H54 (cell line): ENCODE measurements around the gene SLC25A13.
"Not testable (repeated sequence)": the region's sequence is repeated elsewhere in the genome, so short reads cannot be mapped to it uniquely, and the experiment has no call there.

Experiments
- DNase-seq: peaks from one replicate; pipeline ENCODE4 v3.0.0; 2011; ENCODE audit warnings: low spot score, mixed read lengths; ENCODE audit not compliant: insufficient read length
- FAIRE-seq: peaks from 3 replicates; lab custom pipeline; 2011; peaks lifted over from hg19 to GRCh38; lab: Jason Lieb, UNC
- POLR2A ChIP-seq: IDR thresholded peaks from 2 replicates; pipeline ENCODE4 v1.6.1; 2011; ENCODE audit warnings: low read depth, mild to moderate bottlenecking, low read length

The SLC25A13 gene

DNA sequence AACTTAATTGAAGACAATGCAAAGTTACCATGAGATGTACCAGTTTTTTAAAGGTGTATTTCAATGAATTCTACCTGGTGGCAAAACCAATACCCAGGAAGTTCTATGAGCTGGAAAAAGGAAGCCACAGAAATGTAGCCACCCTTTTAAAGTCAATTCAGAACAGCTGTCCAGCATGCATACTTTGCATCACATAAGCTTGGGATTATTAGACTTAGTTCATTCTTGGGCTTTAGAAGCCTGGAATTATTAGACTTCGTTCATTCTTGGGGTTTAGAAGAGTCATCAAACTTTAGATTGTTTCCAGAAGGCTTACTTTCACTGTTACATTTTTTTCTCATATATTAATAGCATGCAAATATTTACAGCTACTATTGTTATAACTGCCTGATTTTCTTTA is 20.9 kb downstream of the SLC25A13 start:
- DNase-seq, result no peak
- no peak for TF ChIP-seq POLR2A
- no peak for FAIRE-seq

DNA sequence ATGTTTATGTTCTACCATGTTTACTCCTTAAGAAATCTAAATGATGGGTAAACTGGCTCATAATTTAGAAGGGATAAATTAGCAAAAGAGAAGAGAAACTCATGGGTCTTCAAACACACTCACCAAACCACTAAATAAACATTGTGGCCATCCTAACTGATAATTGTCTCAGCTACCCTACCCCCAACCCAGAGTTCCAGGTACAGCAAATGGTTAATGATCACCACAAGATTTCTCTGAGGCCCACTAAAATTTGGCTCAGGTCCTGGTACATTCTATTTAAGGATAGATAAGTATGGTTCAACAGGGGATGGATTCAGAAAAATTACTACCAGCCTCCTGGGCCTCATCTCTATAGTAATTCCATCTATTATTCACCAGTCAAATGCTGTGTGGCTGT is 21.4 kb downstream of the SLC25A13 start:
- DNase-seq (no peak), FAIRE-seq (no peak)
- TF ChIP-seq POLR2A, result no peak

DNA sequence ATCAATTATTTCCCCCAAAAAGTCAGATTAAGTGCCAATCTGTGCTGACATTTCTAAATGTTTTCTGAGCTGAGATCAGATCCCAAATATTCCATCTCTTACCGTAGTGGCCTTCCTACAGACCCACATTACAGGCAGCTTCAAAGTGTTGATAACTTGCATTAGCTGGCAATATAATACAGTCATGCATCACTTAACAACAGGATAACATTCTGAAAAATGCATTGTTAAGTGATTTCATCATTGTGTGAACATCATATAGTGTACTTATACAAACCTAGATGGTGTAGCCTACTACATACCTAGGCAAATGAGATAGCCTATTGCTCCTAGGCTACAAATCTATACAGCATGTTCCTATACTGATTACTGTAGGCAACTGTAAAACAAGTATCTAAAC is 22.4 kb downstream of the SLC25A13 start:
- no peak for DNase-seq
- no peak for FAIRE-seq
- no peak for TF ChIP-seq POLR2A

DNA sequence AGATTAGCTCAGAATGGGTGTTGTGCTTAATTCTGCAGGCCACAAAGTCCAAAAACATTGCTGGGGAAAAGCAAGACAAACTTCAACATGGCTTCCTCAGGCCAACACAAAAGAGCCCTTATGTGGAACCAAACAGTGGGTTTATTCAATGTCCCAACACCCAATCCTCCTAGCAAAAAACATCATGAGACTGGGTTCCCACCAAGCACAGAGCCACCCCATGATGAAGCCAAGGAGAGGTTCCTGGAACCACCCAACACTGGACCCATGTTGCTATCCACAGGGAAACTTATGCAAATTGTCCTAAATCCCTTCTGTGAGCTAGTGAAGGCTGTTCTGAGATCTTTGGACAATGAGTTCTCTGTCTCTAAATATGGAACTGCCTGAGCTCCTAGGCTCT is 24.0 kb downstream of the SLC25A13 start:
- DNase-seq (no peak), FAIRE-seq (no peak)
- no peak for TF ChIP-seq POLR2A

DNA sequence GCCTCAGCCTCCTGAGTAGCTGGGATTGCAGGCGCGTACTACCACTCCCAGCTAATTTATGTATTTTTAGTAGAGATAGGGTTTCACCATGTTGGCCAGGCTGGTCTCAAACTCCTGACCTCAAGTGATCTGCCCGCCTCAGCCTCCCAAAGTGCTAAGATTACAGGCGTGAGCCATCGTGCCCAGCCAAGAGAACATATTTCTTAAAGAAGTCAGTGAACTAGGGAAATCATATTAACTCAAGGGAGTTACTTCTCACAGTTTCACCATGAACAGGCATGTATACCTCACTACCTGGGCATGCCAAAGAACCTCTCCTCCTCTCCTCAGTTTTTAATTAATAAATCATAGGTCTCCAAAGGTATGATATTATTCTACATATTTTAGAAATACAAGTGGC is 24.5 kb downstream of the SLC25A13 start:
- FAIRE-seq, DNase-seq: not testable (repeated sequence)

DNA sequence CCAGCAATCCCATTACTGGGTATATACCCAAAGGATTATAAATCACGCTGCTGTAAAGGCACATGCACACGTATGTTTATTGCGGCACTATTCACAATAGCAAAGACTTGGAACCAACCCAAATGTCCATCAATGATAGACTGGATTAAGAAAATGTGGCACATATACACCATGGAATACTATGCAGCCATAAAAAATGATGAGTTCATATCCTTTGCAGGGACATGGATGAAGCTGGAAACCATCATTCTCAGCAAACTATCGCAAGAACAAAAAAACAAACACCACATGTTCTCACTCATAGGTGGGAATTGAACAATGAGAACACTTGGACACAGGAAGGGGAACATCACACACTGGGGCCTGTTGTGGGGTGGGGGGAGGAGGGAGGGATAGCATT is 28.0 kb downstream of the SLC25A13 start:
- DNase-seq, FAIRE-seq: not testable (repeated sequence)

DNA sequence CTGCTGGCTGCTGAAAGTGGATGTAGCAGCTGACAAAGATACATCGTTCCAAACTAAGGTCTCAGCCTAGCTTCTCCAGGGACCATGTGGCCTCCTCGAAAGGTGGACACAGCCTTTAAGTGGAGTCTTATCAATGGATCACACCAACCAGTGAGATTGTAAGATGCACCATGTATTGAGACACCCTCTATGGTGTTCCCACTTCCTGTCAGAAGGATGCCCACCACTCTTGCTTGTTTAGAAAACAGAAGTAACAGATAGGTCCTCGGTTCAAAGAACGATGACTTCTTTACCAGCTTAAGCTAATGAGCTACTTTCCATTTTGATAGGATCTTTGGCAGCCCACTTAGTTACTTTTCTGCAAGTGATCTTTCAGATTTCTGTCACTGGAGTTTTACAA is 34.3 kb downstream of the SLC25A13 start:
- FAIRE-seq, result no peak
- DNase-seq, result no peak
- TF ChIP-seq POLR2A, result no peak

DNA sequence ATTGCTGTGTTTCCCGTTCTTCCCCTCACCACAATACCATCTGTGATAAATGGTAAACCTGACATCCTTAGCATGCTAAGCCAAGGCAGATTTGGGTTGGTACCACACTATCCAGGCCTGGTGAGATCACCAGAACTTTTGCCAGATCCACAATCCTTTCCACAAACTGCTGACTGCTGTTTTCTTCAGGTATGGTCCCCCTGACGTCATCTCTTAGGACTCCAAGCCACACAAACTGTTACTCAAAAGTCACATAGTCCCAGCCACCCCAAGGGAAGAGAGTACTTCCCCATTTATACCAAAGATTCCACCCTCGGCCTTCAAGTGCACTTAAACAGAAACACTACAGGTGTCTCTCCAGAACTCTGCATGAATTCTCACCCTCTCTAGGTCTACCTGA is 34.8 kb downstream of the SLC25A13 start:
- DNase-seq (no peak), FAIRE-seq (no peak)

DNA sequence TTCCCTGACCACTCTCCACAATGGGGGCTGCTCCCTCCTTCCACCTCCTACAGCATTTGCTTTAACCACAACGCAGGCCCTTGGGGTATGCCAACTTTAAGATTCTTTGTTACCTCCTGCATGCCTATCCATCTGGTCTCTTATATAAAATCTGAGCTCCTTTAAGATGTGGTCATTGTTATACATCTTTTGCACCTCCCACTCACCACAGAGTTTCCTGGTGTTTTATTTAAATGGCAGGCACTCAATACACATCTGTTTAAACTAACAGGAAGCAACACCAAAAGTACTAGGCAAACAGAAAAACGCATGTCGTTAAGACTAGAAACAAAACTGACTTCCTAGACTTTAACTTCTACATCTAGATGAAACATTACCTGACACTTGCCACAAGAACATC is 36.3 kb downstream of the SLC25A13 start:
- DNase-seq (no peak), FAIRE-seq (no peak)
- TF ChIP-seq POLR2A, result no peak

More for the DNA sequence above, 34.8 kb downstream of the SLC25A13 start:
- TF ChIP-seq POLR2A, result no peak

DNA sequence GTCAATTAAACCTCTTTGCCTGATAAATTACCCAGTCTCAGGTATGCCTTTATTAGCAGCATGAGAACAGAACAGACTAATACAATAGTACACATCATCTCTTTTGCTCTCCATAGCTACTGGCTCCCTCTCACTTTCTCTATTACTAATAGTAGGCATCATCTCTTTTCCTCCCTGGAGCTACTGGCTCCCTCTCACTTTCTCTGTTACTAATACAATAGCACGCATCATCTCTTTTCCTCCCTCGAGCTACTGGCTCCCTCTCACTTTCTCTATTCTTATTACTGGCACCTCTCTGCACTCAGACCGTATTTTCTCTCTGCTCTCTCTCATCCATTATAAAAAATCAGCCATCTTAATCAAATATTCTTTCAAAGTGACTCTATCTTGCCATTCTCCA is 37.1 kb downstream of the SLC25A13 start:
- TF ChIP-seq POLR2A, result no peak
- DNase-seq (no peak), FAIRE-seq (no peak)

DNA sequence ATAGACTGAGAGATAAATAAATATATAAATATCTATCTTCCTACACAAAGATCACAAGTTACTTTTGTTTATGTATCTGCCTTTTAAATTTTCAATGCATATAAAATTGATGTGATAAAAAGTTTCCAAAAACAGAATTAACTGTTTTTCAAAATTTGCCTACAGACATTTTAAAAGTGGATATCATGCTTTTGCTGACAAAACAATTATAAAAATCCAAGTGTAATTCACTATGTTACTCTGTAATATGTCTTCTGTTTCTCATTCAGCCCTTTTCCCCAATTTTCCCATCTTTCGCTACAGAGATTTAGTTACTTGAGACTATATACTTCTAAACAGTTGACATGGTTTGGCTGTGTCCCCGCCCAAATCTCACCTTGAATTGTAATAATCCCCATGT is 37.7 kb downstream of the SLC25A13 start:
- DNase-seq (no peak), FAIRE-seq (no peak)
- TF ChIP-seq POLR2A, result no peak

DNA sequence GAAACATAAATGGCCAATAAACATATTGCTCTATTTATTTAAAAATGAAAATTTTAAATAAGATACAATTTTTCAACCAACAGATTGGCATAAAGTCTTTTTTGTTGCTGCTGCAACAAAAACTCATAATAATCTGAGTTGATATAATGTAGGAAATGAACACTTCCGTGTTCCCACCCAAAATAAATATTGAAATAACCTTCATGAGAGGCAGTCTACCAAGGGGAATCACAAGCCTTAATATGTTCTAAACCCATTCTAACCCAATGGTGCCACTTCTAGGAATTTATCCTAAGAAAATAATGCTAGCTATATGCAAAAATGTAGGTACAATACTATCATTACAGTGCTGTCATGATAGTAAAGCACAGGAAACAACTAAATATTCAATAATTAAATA is 39.1 kb downstream of the SLC25A13 start:
- no peak for TF ChIP-seq POLR2A
- no peak for DNase-seq
- FAIRE-seq, result no peak

DNA sequence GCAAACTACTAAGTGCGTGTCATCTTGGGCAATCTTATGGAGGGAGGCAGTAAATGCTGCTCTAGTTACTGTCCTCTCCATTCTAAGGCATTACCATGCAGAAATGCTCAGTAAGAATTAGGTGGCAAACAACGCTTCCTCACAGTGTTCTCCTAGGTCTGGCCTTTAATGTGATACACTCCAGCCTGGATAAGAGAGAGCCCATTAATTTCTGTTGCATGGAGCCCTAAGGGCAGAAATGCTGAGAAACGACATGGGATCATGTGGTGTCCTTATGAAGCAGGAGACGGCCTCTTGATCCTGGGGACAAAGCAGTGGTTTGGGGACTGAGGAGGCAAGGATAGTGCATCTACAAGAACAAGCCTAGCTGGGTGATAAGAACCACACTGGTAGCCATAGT is 44.0 kb downstream of the SLC25A13 start:
- no peak for DNase-seq
- no peak for TF ChIP-seq POLR2A
- no peak for FAIRE-seq

DNA sequence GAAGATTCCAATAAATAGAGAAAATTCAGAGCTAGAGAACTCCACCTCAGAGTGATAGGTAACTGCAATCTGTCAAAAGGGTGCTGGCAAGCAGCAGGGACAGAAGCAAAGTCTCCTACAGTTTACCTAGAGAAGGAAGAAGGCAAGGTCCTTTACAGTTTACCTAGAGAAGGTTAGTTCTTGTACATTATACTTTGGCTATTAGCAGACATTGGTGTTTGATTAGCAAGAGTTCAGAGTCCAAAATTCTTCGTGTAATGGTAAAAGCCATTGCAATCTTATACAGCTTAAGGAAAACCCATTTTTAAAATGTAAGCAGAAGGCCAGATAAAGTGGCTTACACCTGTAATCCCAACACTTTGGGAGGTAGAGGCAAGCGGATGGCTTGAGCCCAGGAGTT is 45.9 kb downstream of the SLC25A13 start:
- FAIRE-seq, result no peak
- no peak for DNase-seq
- TF ChIP-seq POLR2A, result no peak

DNA sequence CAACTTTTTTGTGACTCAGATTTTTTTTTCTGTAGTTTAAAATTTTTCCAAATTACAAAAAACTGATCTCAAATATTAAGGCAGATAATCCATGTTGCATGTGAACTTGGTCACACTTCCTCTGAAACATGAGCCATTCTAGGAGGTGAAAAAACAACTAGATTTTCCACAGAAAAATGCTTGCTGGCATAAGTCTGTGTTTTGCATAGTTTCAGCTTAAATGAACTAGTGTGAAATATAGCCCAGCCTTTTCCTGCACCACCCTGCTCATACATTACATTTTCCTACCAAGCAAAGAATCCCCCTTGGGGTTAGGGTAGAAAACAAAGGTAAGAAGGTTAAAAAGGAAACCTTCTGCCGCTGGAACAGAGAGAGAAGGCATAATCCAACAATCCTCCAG is 48.2 kb downstream of the SLC25A13 start:
- FAIRE-seq (no peak), DNase-seq (no peak)
- no peak for TF ChIP-seq POLR2A
